WI38 (cell line): ENCODE data around the gene DUS4L.

ENCODE experiments used
- H3K4me3 ChIP-seq: 2 replicates; pipeline ENCODE4 v1.5.1; 2011; ENCODE audit warnings: low read depth, mild to moderate bottlenecking, control low read depth, low read length
- CTCF ChIP-seq: IDR thresholded peaks from 2 replicates; pipeline ENCODE4 v1.5.1; 2012; ENCODE audit warnings: low read depth, mild to moderate bottlenecking, control low read depth, low read length

The DUS4L gene

DNA sequence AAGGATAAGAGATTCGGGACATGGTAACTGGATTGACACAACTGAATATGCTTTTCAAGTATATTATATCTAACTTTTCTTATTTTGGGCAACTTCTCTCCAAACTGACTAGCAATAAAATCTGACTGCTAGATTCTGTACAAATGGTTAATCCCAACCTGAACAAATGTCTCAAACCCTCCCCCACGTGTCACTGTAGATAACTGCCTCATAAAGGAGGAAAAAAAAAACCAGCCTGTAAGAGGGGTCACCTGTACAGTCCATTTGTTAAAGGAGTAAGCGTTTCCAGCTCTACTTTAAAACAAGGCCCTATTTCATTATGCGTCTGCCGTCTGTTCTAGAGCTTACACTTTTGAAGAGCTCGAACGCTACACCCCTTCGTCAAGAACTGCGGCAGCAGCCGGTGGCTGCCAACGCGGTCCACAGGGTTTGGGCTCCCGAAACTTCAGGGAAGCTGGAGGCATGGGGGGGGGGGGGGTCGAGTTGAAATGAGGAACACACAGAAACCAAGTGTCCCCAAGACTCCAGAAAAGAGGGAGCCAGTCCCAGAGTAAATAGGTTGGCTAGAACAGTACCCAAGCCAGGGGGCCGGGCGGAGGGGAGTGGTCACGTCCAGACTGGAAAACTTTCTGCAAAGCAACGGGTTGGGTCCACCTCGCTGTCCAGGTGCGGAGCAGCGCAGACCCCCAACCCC, 543 bp upstream of the DUS4L start:
- peak overlapping the region; percentile 97 for H3K4me3 ChIP-seq
- no peak for TF ChIP-seq CTCF

GRCh38 chr7:107564553-107565298, 955 bp downstream of the DUS4L start:
- no peak for TF ChIP-seq CTCF
- H3K4me3 ChIP-seq: peak overlapping the region; percentile 97

DNA sequence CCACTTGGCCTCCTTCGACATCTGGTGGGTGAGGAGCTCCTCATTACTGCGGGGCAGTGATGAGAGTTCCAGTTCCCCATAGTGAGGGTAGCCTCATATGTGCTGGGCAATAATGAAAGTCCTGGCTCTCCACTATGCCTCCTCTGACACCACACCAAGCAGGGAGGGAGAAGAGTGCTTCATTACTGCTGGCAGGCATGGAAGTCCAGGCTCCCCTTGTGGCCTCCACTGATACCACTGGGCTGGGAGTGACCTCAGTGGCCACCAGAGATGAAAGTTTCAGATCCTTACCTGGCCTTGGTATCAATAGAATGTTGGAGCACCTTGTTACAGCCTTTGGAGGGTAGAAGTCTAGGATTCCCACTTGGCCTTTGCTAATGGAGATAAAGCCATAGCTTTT, 6.5 kb downstream of the DUS4L start:
- H3K4me3 ChIP-seq: no peak overlapping the region
- no peak for TF ChIP-seq CTCF

GRCh38 chr7:107573537-107573936, 9.8 kb downstream of the DUS4L start:
- H3K4me3 ChIP-seq: no peak overlapping the region
- TF ChIP-seq CTCF: no peak

GRCh38 chr7:107579554-107579884, 15.7 kb downstream of the DUS4L start:
- H3K4me3 ChIP-seq: peak overlapping the region; percentile 86
- TF ChIP-seq CTCF: no peak

DNA sequence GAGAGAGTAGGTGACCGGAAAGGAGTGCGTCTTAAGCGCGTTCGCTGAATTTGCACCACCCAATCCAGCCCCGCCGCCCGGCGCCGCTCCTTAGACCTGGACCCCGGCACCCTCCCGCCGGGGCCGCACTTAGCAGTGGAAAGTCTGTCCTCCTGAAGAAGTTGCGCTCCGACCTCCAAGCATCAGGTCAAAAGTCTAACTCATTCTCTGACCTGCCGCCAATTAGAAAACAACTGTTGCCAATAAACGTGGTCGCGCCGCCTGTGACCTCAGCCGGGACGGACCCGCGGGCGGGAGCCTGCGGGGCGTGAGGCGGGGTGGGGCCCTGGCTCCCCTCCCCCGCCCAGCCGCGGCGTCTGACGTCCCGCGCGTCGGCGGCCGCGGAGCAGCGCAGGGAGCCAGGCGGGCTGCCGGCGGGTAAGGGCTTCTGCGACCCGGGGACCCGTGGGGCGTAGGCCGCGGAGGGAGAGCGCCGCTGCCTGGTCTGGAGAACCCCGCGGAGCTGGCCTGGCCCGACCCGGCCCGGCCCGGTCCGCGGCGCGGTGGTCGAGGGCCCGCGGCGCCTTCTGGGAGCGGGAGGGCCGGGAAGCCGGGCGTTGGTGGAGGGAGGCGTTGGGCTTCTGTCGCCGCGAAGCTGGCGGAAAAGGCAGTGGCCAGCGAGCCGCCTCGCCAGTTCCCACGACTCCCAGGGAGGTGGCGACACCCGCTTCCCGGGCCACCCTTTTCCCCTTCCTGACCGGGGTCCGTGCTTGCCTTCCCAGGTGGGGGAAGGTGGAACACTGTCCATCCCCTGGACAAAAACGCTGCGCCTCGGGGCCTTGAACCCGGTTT, 16.3 kb downstream of the DUS4L start, which contains the start of gene BCAP29:
Gene BCAP29 (plus strand): TSS at position 362 of the 831 bp plus-strand sequence. CDS start 527 bp downstream, outside the sequence.
- H3K4me3 ChIP-seq: peak within 1 kb of the TSS; percentile 86
- TF ChIP-seq CTCF: no peak
